ENCODE data around the gene PGM5.

PGM5 gene

DNA sequence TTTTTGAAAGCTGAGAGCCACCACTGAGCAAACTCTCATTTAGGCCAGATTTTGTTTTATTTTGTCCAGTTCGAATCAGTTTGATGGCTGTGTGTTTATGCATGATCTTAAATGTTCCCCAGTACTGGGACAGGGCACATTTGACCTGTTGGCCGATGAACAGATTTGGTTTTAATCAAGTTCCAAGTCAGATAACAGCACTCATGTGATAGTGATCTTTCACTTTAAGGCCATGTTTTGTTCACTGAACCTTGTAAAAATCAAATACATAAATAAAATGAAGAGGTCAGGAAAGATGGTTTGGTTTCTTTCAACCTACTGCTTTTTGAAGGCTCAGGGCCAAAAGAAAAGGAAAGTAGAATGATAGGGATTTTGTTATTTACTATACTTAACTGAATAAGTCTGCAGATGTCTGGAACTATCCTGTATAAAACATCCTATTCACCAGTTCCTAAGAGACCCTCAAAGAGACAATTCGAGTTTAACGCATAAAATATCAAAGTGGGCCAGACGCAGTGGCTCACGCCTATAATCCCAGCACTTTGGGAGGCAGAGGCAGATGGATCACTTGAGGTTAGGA, 77.2 kb downstream of the PGM5 start:
- no peaks in the 10 kb centered on the region for H3K27me3 ChIP-seq (ENCODE audit: low read length)
- no peaks in the 10 kb centered on the region for H3K9me2 ChIP-seq (replicated peaks; ENCODE audit: insufficient read depth, low read length)

DNA sequence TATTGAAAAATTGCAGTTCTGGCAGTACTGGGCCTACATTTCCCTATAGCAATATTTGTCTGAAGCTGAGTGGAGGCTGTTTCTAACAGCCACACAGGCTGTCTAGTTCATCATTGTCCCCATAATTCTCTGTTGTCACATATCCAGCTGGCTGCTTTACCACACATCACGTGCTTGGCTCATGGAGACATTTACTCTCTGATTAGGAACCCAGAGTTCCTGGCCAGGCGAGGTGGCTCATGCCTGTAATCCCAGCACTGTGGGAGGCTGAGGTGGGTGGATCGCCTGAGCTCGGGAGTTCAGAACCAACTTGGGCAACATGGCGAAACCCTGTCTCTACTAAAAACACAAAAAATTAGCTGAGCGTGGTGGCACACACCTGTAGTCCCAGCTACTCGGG, 81.4 kb downstream of the PGM5 start:
- no peaks in the 10 kb centered on the region for H3K27me3 ChIP-seq (ENCODE audit: low read length)

More for the DNA sequence above, 77.2 kb downstream of the PGM5 start:
- Histone ChIP-seq H3K36me3 (ENCODE audit: low read length) (no peaks in the 10 kb centered on the region), H3K4me2 (ENCODE audit: low read depth, low read length, poor library complexity, severe bottlenecking) (no peak overlapping the region), H3K79me2 (ENCODE audit: insufficient read depth, low read length) (no peaks in the 10 kb centered on the region), H3K4me3 (ENCODE audit: insufficient read depth, low read length, poor library complexity, severe bottlenecking) (no peak overlapping the region), H4K20me1 (ENCODE audit: low read depth, low read length) (no peaks in the 10 kb centered on the region), H3K27ac (ENCODE audit: low read depth, low read length) (no peak overlapping the region), H3F3A (ENCODE audit: insufficient read depth) (no peaks in the 10 kb centered on the region), H2AFZ (ENCODE audit: low read depth, low read length, severe bottlenecking) (no peak overlapping the region), H3K9me3 (ENCODE audit: insufficient read depth, low read length) (no peaks in the 10 kb centered on the region), H3K9ac (ENCODE audit: low read length) (no peak overlapping the region)
- no peak for TF ChIP-seq EZH2phosphoT487 (conservative IDR thresholded peaks at IDR 0.05; ENCODE audit: low read length)
- TF ChIP-seq, protein P1, sequence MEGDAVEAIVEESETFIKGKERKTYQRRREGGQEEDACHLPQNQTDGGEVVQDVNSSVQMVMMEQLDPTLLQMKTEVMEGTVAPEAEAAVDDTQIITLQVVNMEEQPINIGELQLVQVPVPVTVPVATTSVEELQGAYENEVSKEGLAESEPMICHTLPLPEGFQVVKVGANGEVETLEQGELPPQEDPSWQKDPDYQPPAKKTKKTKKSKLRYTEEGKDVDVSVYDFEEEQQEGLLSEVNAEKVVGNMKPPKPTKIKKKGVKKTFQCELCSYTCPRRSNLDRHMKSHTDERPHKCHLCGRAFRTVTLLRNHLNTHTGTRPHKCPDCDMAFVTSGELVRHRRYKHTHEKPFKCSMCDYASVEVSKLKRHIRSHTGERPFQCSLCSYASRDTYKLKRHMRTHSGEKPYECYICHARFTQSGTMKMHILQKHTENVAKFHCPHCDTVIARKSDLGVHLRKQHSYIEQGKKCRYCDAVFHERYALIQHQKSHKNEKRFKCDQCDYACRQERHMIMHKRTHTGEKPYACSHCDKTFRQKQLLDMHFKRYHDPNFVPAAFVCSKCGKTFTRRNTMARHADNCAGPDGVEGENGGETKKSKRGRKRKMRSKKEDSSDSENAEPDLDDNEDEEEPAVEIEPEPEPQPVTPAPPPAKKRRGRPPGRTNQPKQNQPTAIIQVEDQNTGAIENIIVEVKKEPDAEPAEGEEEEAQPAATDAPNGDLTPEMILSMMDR (IDR thresholded peaks at IDR 0.05; ENCODE audit: insufficient read depth, low read length, poor library complexity, severe bottlenecking), result no peak

DNA sequence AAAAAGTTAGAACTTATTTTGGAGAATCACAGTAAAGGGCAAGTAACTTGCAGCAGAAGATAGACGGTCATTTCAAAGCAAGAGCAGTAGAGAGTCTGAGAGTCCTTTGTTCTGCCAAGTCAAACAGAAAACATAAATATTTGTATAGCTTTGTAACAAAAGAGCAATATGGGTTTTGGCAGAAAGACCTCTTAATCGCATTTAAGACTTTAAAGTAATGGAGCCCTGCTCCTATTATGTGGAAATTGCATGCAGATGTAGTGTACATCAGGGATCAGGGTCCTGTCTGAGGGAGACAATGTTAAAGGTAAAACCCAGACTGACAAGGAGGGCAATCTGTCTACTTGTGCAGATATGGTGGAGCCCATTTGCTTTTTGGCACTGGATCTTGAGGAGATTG, 87.2 kb downstream of the PGM5 start:
- Histone ChIP-seq H3K27ac (ENCODE audit: low read depth, low read length) (no peak overlapping the region), H3K79me2 (ENCODE audit: insufficient read depth, low read length) (no peaks in the 10 kb centered on the region), H3K27me3 (ENCODE audit: low read length) (no peaks in the 10 kb centered on the region), H3K36me3 (ENCODE audit: low read length) (no peaks in the 10 kb centered on the region), H3F3A (ENCODE audit: insufficient read depth) (no peaks in the 10 kb centered on the region), H3K9ac (ENCODE audit: low read length) (no peak overlapping the region), H3K4me3 (ENCODE audit: insufficient read depth, low read length, poor library complexity, severe bottlenecking) (no peak overlapping the region), H4K20me1 (ENCODE audit: low read depth, low read length) (no peaks in the 10 kb centered on the region), H2AFZ (ENCODE audit: low read depth, low read length, severe bottlenecking) (no peak overlapping the region), H3K9me2 (replicated peaks; ENCODE audit: insufficient read depth, low read length) (no peaks in the 10 kb centered on the region), H3K9me3 (ENCODE audit: insufficient read depth, low read length) (no peaks in the 10 kb centered on the region; the same call in 1 of the 2 replicates), H3K4me2 (ENCODE audit: low read depth, low read length, poor library complexity, severe bottlenecking) (no peak overlapping the region)
- no peak for TF ChIP-seq EZH2phosphoT487 (conservative IDR thresholded peaks at IDR 0.05; ENCODE audit: low read length)
- TF ChIP-seq, protein P1 (IDR thresholded peaks at IDR 0.05; ENCODE audit: insufficient read depth, low read length, poor library complexity, severe bottlenecking), result no peak

More for the DNA sequence above, 81.4 kb downstream of the PGM5 start:
- Histone ChIP-seq H3K9me2 (replicated peaks; ENCODE audit: insufficient read depth, low read length) (no peaks in the 10 kb centered on the region), H3K4me2 (ENCODE audit: low read depth, low read length, poor library complexity, severe bottlenecking) (no peak overlapping the region), H2AFZ (ENCODE audit: low read depth, low read length, severe bottlenecking) (no peak overlapping the region), H3K27ac (ENCODE audit: low read depth, low read length) (no peak overlapping the region), H3K9me3 (ENCODE audit: insufficient read depth, low read length) (no peaks in the 10 kb centered on the region; the same call in 1 of the 2 replicates), H3F3A (ENCODE audit: insufficient read depth) (no peaks in the 10 kb centered on the region), H3K36me3 (ENCODE audit: low read length) (no peaks in the 10 kb centered on the region), H3K4me3 (ENCODE audit: insufficient read depth, low read length, poor library complexity, severe bottlenecking) (no peak overlapping the region), H3K79me2 (ENCODE audit: insufficient read depth, low read length) (no peaks in the 10 kb centered on the region), H3K9ac (ENCODE audit: low read length) (no peak overlapping the region), H4K20me1 (ENCODE audit: low read depth, low read length) (no peaks in the 10 kb centered on the region)
- no peak for TF ChIP-seq EZH2phosphoT487 (conservative IDR thresholded peaks at IDR 0.05; ENCODE audit: low read length)
- TF ChIP-seq, protein P1 (IDR thresholded peaks at IDR 0.05; ENCODE audit: insufficient read depth, low read length, poor library complexity, severe bottlenecking), result no peak
